Mesothelial cell of epicardium (in vitro differentiated cells): Measurements from ENCODE around the gene PSTPIP1. TPM values are rescaled to one million over a fixed set of nuclear protein-coding genes. Genes with fewer than 3 reads are reported as not detected.
A peak's percentile ranks its signal among the peaks of the same experiment; 100 is the strongest.

ENCODE experiments used
- DNase-seq, 2 experiments: peaks; one replicate each; pipeline ENCODE4 v3.0.0; 2021; ENCODE audit warnings: low spot score in 2 of 2; ENCODE audit not compliant: unreplicated experiment in 2 of 2
- H3K27ac Mint-ChIP-seq: 2 replicates; pipeline ENCODE4 v1.8.0; 2021; ENCODE audit warnings: mixed read lengths
- H3K27me3 Mint-ChIP-seq: 2 replicates; pipeline ENCODE4 v1.8.0; 2021; ENCODE audit warnings: low read depth, mixed read lengths
- H3K36me3 Mint-ChIP-seq: 2 replicates; pipeline ENCODE4 v1.8.0; 2021; ENCODE audit warnings: mixed read lengths
- H3K4me1 Mint-ChIP-seq: 2 replicates; pipeline ENCODE4 v1.8.0; 2021; ENCODE audit warnings: mixed read lengths
- H3K4me3 Mint-ChIP-seq: 2 replicates; pipeline ENCODE4 v1.8.0; 2021; ENCODE audit warnings: mild to moderate bottlenecking, moderate library complexity, mixed read lengths
- H3K9me3 Mint-ChIP-seq: 2 replicates; pipeline ENCODE4 v1.8.0; 2021; ENCODE audit warnings: mixed read lengths
- total RNA-seq: library from RNA; stranded (reverse); gene quantifications from 3 replicates; pipeline ENCODE4 v1.2.1, GENCODE V29; 2021
- TF ChIP-seq, protein P1 (sequence below): fragments of 200-600 bp; sonication (generic); IDR thresholded peaks from one replicate; pipeline ENCODE4 v1.5.0; 2021; ENCODE audit warnings: antibody characterized with exemption; ENCODE audit not compliant: unreplicated experiment

Gene PSTPIP1
- total RNA-seq, 1 donor from 2014 or later = not detected

DNA sequence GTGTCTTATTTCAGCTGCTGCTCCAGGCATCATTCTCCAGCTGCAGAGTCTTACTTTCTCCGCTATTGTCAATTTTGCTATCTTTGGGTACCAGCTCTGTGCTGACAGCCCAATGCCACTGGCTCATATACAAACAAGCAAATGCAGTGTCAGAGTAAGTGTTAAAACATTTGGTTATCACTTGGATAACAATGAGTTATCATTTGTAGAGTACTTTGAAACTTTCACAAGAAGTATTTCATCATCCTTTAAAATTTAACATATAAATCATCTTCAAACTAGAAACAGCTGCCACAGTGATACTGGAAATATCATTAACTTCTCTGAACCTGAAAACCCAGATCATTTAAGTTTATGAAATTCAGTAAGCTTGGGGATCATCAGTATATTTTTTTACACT lies 62.1 kb downstream of the PSTPIP1 start:
- Mint-ChIP-seq H3K9me3 (no peaks in the 10 kb centered on the region), H3K27ac (peak overlapping the region; percentile 10), H3K36me3 (peaks cover 15% of the 10 kb centered on the region), H3K4me1 (peaks cover 62% of the 10 kb centered on the region), H3K4me3 (no peak overlapping the region), H3K27me3 (no peaks in the 10 kb centered on the region)
- no peak for DNase-seq
- TF ChIP-seq, protein P1, sequence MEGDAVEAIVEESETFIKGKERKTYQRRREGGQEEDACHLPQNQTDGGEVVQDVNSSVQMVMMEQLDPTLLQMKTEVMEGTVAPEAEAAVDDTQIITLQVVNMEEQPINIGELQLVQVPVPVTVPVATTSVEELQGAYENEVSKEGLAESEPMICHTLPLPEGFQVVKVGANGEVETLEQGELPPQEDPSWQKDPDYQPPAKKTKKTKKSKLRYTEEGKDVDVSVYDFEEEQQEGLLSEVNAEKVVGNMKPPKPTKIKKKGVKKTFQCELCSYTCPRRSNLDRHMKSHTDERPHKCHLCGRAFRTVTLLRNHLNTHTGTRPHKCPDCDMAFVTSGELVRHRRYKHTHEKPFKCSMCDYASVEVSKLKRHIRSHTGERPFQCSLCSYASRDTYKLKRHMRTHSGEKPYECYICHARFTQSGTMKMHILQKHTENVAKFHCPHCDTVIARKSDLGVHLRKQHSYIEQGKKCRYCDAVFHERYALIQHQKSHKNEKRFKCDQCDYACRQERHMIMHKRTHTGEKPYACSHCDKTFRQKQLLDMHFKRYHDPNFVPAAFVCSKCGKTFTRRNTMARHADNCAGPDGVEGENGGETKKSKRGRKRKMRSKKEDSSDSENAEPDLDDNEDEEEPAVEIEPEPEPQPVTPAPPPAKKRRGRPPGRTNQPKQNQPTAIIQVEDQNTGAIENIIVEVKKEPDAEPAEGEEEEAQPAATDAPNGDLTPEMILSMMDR = no peak

DNA sequence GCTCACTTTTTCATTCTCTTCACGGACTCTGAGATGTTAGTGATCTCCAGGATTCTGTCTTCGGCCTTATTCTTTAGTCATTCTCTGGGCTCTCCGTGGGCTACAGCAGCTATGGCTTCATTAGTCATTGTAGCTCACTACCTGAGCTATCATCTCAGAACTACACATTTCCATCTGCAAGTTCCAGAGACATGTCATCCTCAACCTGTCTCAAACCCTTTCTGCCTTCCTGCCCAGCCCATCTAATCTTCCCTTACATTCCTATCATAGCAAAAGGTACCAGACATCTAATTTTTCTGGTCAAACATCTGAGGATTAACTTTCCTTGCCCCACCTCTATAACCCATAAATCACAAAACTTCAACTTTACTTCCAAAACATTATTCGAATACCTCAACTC lies 62.8 kb downstream of the PSTPIP1 start:
- Mint-ChIP-seq H3K36me3 (peaks cover 9% of the 10 kb centered on the region), H3K4me3 (no peak overlapping the region), H3K27ac (peak overlapping the region; percentile 10), H3K27me3 (no peaks in the 10 kb centered on the region), H3K9me3 (no peaks in the 10 kb centered on the region), H3K4me1 (peaks cover 62% of the 10 kb centered on the region)
- no peak for DNase-seq
- TF ChIP-seq, protein P1 = no peak

DNA sequence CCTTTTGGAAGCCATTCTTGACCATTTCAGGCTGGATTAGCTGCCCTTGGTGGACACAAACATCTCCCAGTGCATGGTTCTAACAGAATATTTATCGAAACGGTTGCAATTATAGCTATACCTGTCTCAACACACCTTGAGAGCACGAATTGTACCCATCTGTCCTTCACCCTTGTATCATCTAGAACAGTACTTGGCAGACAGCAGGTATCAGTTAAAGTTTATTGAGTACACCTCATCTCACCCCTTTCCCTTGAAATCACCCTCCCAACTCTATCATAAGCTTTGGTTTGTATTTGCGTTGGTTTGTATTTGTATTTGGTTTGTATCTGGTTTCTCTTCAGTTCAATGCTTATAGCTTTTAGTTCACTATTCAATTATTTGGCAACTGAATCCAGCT lies 63.5 kb downstream of the PSTPIP1 start:
- Mint-ChIP-seq H3K36me3 (peaks cover 9% of the 10 kb centered on the region), H3K27ac (peak overlapping the region; percentile 78), H3K27me3 (no peaks in the 10 kb centered on the region), H3K4me3 (no peak overlapping the region), H3K9me3 (no peaks in the 10 kb centered on the region), H3K4me1 (peaks cover 64% of the 10 kb centered on the region)
- no peak for DNase-seq
- TF ChIP-seq, protein P1 = no peak

DNA sequence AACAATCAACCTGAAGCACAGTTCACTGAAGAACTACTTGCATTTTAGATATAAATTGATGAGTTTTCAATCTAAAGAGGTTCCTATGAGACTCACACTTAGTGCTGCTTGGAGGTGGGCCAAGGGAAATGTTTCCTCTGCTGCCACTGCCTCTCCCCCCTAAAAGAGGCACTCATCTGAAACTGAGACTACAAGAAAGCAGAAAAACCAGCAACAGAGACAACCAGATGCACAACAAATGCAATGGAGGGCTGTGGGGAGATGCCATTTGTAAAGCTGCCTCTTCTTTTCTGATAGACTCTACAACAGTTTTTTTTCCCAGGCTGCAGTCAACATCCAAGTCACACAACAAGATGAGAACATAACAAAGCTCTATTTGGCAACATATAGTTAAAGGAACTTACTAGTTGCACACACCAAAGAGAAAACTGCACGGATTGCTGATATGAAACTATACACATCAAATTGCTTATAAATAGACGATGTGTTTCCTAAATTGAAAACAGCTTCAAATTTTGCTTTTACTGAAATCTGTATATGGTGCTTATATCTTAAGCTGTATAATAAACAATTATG lies 64.9 kb downstream of the PSTPIP1 start:
- peak overlapping the region; percentile 63 for H3K27ac Mint-ChIP-seq
- no peak for DNase-seq
- no peaks in the 10 kb centered on the region for H3K27me3 Mint-ChIP-seq
- no peaks in the 10 kb centered on the region for H3K36me3 Mint-ChIP-seq
- no peaks in the 10 kb centered on the region for H3K9me3 Mint-ChIP-seq
- no peak overlapping the region for H3K4me3 Mint-ChIP-seq
- TF ChIP-seq, protein P1 = no peak
- peaks cover 67% of the 10 kb centered on the region for H3K4me1 Mint-ChIP-seq

DNA sequence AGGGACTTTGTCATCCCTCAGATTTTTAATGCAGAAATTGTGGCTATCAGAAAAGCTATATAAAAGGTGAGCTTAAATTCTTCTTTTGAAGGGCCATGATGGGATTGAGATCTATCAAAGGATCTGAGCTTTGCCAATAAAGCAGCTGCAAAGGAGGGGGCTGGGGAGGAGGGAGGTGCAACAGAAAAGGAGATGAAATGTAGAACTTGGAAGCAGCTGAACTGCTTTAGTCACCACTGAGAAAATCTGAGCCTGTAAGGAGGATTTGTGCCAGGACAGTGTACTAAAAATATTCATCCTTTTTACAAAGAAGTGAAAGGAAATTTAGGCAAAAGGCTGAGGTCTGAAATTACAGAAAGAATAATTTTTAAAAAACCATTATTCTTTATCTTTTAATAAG lies 65.6 kb downstream of the PSTPIP1 start:
- Mint-ChIP-seq H3K27me3 (no peaks in the 10 kb centered on the region), H3K4me1 (peaks cover 68% of the 10 kb centered on the region), H3K9me3 (no peaks in the 10 kb centered on the region), H3K27ac (peak overlapping the region; percentile 63), H3K36me3 (no peaks in the 10 kb centered on the region), H3K4me3 (peak overlapping the region; percentile 3)
- no peak for DNase-seq
- TF ChIP-seq, protein P1 = no peak

DNA sequence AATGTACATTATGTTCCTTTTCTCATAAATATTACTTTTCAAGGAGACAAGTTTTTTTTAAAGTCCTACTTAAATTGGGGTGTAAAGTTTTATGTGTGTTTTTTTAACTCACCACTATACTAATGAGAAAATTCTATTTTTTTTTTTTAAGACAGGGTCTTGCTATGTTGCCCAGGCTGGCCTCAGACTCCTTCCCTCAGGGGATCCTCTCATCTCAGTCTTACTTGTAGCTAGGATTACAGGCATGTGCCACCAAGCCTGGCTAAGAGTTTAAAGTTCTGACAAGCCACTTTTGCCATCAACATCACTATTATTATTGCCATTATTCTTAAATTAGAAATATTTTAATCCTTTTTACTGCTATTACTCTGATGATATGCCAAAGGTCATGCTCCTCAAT lies 68.3 kb downstream of the PSTPIP1 start:
- H3K9me3 Mint-ChIP-seq = no peaks in the 10 kb centered on the region
- H3K27ac Mint-ChIP-seq = no peak overlapping the region
- DNase-seq = no peak
- H3K4me1 Mint-ChIP-seq = peaks cover 66% of the 10 kb centered on the region
- no peak overlapping the region for H3K4me3 Mint-ChIP-seq
- TF ChIP-seq, protein P1 = no peak
- no peaks in the 10 kb centered on the region for H3K36me3 Mint-ChIP-seq
- H3K27me3 Mint-ChIP-seq = no peaks in the 10 kb centered on the region
